HG03521 (cell line): ENCODE data around the gene SYK.

Experiments used
- ATAC-seq: cut with Tn5 transposase; IDR thresholded peaks from one replicate; pipeline ENCODE4 v1.9.1; 2021; ENCODE audit warnings: mild to moderate bottlenecking, moderate library complexity; ENCODE audit not compliant: unreplicated experiment

Gene SYK

GRCh38 chr9:90901933-90902332 lies 100.3 kb downstream of the SYK start:
- no peak for ATAC-seq

- no peak for ATAC-seq
Measured at GRCh38 chr9:90903766-90904424, 102.3 kb downstream of the SYK start.

DNA sequence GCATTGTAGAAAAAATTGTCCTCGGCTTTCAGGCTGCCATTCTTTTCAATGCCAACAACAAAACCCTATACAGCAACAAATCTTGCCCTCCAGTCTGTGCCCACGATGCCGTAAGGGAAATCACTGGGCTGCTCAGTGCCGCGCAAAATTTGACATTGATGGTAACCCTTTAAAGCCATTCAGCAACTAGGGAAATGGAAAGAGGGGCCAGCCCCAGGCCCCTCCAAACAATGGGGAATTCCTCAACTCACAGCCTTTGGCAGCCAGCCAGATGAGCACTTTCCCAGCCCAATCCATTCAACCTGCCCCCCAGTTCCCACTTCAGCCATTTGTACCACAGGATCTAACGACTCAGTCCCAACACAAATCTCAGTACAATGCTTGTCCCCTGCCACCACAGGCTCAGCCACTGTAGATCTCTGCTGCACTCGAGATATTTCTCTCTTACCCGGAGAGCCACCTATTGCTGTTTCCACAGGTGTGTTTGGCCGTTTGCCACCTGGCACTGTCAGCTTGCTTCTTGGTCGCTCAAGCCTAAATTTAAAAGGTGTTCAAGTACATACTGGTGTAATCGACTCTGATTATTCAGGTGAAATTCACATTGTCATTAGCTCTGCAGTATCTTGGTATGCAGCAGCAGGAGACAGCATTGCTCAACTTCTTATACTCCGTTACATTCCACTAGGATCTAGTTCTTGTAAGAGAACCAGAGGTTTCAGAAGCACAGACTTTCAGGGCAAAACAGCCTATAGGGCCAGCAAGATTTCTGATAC lies 103.3 kb downstream of the SYK start:
- no peak for ATAC-seq

GRCh38 chr9:90905822-90906221 lies 104.2 kb downstream of the SYK start:
- no peak for ATAC-seq

- no peak for ATAC-seq
Measured at GRCh38 chr9:90906316-90907055, 104.9 kb downstream of the SYK start.

- ATAC-seq = no peak
Measured at GRCh38 chr9:90907056-90907445, 105.4 kb downstream of the SYK start.

- no peak for ATAC-seq
Measured at GRCh38 chr9:90907790-90908189, 106.2 kb downstream of the SYK start.

DNA sequence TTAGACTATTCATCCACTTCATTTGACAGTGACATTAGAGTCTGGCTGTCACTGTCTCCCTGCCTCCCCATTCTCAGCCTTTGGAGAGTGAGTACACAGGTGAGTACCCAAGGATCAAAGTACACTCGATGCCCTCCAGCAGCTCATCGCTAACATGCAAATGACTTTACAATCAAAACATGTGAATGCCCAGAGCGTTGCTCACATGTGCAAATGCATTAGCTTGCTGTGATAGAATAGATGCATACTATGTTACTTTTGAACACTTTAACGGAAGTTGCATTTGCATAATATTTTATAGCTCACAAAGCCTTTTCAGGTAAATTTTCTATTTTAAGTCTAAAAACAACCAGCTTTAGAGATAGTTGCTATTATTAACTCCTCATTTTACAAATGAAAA lies 107.6 kb downstream of the SYK start:
- ATAC-seq = no peak

DNA sequence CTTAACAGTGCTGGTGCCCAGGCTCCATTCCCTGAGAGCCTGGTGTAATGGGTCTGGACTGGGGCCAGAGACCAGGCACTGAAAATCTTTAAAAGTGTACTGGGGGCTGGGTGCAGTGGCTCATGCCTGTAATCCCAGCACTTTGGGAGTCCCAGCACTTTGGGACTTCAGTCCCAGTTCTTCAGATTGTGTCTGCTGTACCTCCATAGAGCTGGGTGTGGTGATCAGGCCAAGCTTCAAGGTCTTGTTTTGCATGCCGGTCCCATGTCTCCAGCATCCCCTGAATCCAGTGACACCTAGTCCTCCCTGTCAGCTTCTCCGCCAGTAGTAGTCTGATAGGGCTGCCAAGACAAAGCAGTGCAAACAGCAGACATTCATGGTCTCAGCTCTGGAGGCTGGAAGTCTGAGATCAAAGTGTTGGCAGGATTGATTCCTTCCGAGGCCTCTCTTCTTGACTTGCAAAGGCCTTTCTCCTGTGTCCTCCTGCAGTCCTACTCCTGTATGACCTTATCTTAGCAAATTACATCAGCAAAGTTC lies 108.2 kb downstream of the SYK start:
- no peak for ATAC-seq

DNA sequence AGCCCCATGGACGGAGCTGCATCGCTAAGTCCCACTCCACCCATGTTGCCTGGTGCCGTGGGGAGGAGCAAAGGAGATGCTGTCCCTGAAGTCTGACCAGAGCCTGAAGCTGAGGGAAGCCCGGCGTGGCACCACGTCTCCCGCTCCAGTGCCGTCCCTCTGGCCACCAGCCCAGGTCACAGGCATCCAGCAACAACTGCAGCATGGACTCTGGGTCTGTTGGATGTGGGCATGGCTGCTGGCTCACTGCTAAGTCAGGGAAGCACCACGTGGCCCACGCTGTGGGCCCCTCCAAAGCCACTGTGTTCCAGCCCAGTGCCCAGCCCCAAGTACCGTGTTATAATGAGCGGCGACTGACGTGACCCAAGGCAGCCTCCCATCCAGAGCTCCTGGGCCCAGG lies 112.6 kb downstream of the SYK start:
- ATAC-seq = no peak

DNA sequence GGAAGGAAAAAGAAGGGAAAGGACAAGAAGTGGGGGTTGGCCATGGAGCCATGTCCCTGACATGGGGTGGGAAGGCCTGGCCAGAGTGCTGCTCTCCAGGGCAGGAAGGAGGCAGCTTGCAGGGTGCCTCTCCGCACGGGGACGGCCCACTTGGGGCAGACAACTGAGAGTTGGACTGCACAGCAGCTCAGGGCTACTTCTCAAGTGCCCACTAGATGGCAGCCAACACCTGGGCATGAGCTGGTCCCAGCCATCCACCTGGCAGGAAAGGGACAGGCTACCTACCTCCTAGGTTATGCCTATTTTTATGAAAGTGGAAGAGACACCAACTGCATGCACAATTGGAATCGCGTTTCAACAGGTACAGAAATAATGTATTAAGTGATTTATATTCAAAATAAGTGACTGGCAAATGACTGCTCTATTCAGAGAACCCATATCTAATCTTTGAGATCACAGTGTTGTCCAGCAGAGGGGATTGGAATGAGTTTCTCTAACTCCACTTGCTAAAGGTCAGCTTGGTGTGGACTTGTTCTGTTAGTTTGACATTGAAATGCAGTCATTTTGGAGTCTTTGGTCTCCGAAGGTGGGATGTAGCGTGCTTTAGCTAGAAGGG lies 113.4 kb downstream of the SYK start:
- peak; percentile 87 for ATAC-seq

DNA sequence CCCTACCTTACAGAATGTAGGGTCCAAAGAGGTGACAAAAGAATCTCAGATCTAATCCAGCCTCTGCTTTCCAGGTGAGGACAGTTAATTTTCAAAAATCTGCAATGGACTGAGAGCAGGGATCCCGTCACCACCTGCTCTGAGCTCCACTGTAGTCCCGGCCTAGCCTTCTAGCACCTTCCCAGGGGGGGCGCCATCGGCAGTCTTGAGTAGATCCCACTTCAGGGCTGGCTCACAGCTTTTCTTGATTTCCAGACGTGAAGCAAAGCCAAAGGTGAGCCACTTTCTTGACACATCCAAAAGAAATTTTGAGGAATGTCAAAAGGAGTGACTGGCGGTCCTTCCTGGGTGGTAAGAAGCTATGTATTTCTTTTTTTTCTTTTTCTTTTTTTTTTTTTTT lies 114.1 kb downstream of the SYK start:
- no peak for ATAC-seq

- ATAC-seq = no peak
Measured at GRCh38 chr9:90916147-90916734, 114.6 kb downstream of the SYK start.

- no peak for ATAC-seq
Measured at GRCh38 chr9:90919883-90920282, 118.3 kb downstream of the SYK start.

GRCh38 chr9:90921104-90921503 lies 119.5 kb downstream of the SYK start:
- ATAC-seq = no peak

DNA sequence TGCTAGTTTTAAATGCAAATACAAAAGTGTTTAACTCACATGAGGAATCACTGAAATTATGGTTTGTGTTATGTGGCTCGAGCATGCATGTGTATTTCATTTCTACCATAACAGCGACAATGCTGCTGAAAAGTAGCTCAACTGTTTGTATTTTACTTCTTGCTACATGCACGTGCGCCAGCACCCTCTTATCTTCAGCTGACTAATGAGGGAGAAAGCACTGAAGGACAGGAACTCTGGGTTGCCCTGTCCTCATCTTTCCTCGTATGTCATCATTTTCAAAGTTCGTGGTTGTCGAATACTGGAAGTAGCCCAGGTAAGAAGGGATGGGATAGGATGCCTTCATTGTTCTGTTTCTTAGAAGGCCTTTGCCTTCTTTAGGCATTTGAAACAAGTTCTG lies 120.3 kb downstream of the SYK start:
- ATAC-seq = no peak

DNA sequence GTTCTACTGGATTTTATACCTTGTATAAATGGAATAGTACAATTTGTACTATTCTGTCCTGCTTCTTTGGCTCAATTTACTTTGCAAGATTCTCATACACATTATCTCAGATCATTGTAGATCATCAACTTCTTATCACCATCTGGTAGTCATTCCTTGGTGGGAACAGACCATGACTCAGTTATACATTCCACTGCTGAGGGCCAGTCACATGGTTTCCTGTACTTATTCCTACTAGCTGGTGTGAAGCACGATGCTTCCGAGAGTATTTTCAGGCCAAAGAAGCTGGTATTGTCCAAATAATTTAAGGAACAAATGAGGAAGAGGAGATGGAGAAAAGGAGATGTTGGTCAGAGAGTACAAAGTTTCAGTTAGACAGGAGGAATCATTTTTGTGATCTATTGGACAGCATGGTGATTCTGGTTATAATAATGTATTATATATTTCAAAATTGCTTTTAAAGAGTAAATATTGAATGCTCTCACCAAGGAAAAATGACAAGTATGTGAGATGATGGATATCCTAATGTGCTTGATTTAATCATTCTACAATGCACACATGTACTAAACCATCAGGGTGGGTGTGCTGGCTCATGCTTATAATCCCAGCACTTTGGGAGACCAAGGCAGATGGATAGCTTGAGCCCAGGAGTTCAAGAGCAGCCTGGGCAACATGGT lies 124.1 kb downstream of the SYK start:
- ATAC-seq = no peak

- no peak for ATAC-seq
Measured at GRCh38 chr9:90926936-90927335, 125.3 kb downstream of the SYK start.

GRCh38 chr9:90927496-90927895 lies 125.9 kb downstream of the SYK start:
- no peak for ATAC-seq

DNA sequence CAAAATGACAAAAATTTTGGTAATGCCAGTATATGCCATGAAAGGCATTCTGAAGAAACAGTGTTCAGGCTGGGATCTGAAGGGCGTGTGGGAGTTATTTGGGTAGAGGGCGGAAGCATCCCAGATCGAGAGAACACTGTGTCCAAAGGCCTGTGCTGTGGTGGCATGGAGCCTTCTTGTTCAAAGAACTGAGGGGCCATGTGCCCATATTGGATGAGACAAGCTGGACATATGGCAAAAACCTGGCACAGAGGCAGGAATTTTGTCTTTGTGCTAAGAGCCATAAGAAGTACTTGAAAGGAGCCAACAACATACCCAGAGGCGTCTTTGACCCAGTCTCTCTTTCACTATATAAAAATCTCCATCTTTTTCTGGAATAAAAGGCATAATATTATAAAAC lies 128.0 kb downstream of the SYK start:
- no peak for ATAC-seq
